ENCODE measurements around the gene CREG2. TPM values are rescaled to one million over a fixed set of nuclear protein-coding genes. Genes with fewer than 3 reads are reported as not detected.

The CREG2 gene
- total RNA-seq, 4 donors from 2014 or later = not detected

- in situ Hi-C loops (cut with MboI; ENCODE audit: low sequenced_read_pairs in 4 of 4) (loop anchor here in 1 of 4 donors (25.0 kb wide), 1 partner anchor 435 kb away; no protein-coding TSS in a partner anchor), intact Hi-C loops (cut with DNase I; ENCODE audit: low total_unique reads) (no loop called here)
- Histone ChIP-seq H3K9me3 (no peaks in the 10 kb centered on the region), H3K27ac (no peak overlapping the region), H3K4me3 (no peak overlapping the region), H3K36me3 (no peaks in the 10 kb centered on the region), H3K27me3 (peaks cover 0 to 11% (median 7%) of the 10 kb centered on the region in 3 donors), H3K4me1 (no peaks in the 10 kb centered on the region)
- TF ChIP-seq CTCF (IDR thresholded peaks at IDR 0.05 in 4 of 5, conservative IDR thresholded peaks at IDR 0.05 in 1 of 5) = no peak
- TF ChIP-seq POLR2A (IDR thresholded peaks at IDR 0.05) = no peak
- ATAC-seq (no peak), DNase-seq (no peak)
Measured at GRCh38 chr2:101402630-101403029, 15.3 kb upstream of the CREG2 start.

- ATAC-seq = no peak
- H3K9me3 ChIP-seq = no peaks in the 10 kb centered on the region
- no peak for DNase-seq
- H3K4me3 ChIP-seq = no peak overlapping the region
- no peaks in the 10 kb centered on the region for H3K36me3 ChIP-seq
- intact Hi-C loops (cut with DNase I; ENCODE audit: low total_unique reads) (no loop called here), in situ Hi-C loops (cut with MboI; ENCODE audit: low sequenced_read_pairs in 4 of 4) (loop anchor here in 1 of 4 donors (25.0 kb wide), 1 partner anchor 435 kb away; no protein-coding TSS in a partner anchor)
- TF ChIP-seq CTCF (IDR thresholded peaks at IDR 0.05 in 4 of 5, conservative IDR thresholded peaks at IDR 0.05 in 1 of 5) (no peak), POLR2A (IDR thresholded peaks at IDR 0.05) (no peak)
- H3K4me1 ChIP-seq = no peaks in the 10 kb centered on the region
- H3K27ac ChIP-seq = no peak overlapping the region
- H3K27me3 ChIP-seq = peaks cover 0 to 14% (median 7%) of the 10 kb centered on the region in 3 donors
Measured at GRCh38 chr2:101401906-101402305, 14.6 kb upstream of the CREG2 start.

GRCh38 chr2:101401326-101401665 is 14.0 kb upstream of the CREG2 start:
- no peak for ATAC-seq
- TF ChIP-seq CTCF (IDR thresholded peaks at IDR 0.05 in 4 of 5, conservative IDR thresholded peaks at IDR 0.05 in 1 of 5) (no peak), POLR2A (IDR thresholded peaks at IDR 0.05) (no peak)
- Histone ChIP-seq H3K36me3 (no peaks in the 10 kb centered on the region), H3K4me1 (no peaks in the 10 kb centered on the region), H3K9me3 (no peaks in the 10 kb centered on the region), H3K27ac (no peak overlapping the region), H3K27me3 (peaks cover 0 to 18% (median 7%) of the 10 kb centered on the region in 3 donors), H3K4me3 (no peak overlapping the region)
- intact Hi-C loops (cut with DNase I; ENCODE audit: low total_unique reads) (no loop called here), in situ Hi-C loops (cut with MboI; ENCODE audit: low sequenced_read_pairs in 4 of 4) (loop anchor here in 1 of 4 donors (25.0 kb wide), 1 partner anchor 436 kb away; no protein-coding TSS in a partner anchor)
- DNase-seq = no peak

GRCh38 chr2:101400506-101401325 is 13.4 kb upstream of the CREG2 start:
- no peak overlapping the region for H3K4me3 ChIP-seq
- TF ChIP-seq CTCF (IDR thresholded peaks at IDR 0.05 in 4 of 5, conservative IDR thresholded peaks at IDR 0.05 in 1 of 5) (no peak), POLR2A (IDR thresholded peaks at IDR 0.05) (no peak)
- intact Hi-C loops (cut with DNase I; ENCODE audit: low total_unique reads) = no loop called here
- H3K9me3 ChIP-seq = no peaks in the 10 kb centered on the region
- DNase-seq (no peak), ATAC-seq (no peak)
- H3K4me1 ChIP-seq = no peaks in the 10 kb centered on the region
- no peak overlapping the region for H3K27ac ChIP-seq
- no peaks in the 10 kb centered on the region for H3K36me3 ChIP-seq
- in situ Hi-C loops (cut with MboI; ENCODE audit: low sequenced_read_pairs in 4 of 4) = loop anchor here in 1 of 4 donors (25.0 kb wide), 1 partner anchor 437 kb away; no protein-coding TSS in a partner anchor
- H3K27me3 ChIP-seq = peaks cover 0 to 19% (median 7%) of the 10 kb centered on the region in 3 donors

All from gastrocnemius medialis (tissue), 4 donors.